Measurements from ENCODE around the gene NF2.

NF2 gene

DNA sequence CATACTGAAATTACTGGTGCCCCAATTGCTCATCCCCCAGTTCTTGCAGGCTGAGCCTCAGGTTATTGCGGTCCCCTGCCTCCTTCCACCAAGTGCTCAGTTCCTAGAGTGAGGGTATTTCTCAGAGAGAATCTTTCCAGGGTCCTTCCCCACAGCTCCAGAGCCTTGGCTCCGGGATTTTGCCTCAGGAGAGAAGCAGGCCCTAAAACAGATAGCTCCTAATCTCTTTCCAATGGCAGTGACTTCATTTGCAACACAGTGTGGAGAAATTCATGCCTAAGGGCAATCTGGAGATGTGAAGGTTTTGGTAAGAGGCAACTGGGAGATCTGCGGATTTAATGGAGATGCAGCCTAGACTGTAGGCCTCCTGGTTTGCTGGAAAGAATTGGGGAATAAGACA is 2.9 kb downstream of the NF2 start:
- Histone ChIP-seq H3K36me3 (replicated peaks) (peaks cover 3% of the 10 kb centered on the region), H3K27me3 (replicated peaks) (no peaks in the 10 kb centered on the region), H3K27ac (no peak overlapping the region), H3K4me3 (ENCODE audit: low read depth, low read length) (no peak overlapping the region)
- TF ChIP-seq, protein P1, sequence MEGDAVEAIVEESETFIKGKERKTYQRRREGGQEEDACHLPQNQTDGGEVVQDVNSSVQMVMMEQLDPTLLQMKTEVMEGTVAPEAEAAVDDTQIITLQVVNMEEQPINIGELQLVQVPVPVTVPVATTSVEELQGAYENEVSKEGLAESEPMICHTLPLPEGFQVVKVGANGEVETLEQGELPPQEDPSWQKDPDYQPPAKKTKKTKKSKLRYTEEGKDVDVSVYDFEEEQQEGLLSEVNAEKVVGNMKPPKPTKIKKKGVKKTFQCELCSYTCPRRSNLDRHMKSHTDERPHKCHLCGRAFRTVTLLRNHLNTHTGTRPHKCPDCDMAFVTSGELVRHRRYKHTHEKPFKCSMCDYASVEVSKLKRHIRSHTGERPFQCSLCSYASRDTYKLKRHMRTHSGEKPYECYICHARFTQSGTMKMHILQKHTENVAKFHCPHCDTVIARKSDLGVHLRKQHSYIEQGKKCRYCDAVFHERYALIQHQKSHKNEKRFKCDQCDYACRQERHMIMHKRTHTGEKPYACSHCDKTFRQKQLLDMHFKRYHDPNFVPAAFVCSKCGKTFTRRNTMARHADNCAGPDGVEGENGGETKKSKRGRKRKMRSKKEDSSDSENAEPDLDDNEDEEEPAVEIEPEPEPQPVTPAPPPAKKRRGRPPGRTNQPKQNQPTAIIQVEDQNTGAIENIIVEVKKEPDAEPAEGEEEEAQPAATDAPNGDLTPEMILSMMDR (IDR thresholded peaks at IDR 0.05; ENCODE audit: low read depth, low read length, missing control alignments), result no peak
- no peak for DNase-seq
- in situ Hi-C loops (cut with HindIII; ENCODE audit: low pct_ligation_motif_present, low sequenced_read_pairs), result no loop called here

- Histone ChIP-seq H3K27me3 (replicated peaks) (no peaks in the 10 kb centered on the region), H3K27ac (no peak overlapping the region), H3K36me3 (replicated peaks) (peaks cover 3% of the 10 kb centered on the region), H3K4me3 (ENCODE audit: low read depth, low read length) (no peak overlapping the region)
- in situ Hi-C loops (cut with HindIII; ENCODE audit: low pct_ligation_motif_present, low sequenced_read_pairs), result no loop called here
- TF ChIP-seq, protein P1 (IDR thresholded peaks at IDR 0.05; ENCODE audit: low read depth, low read length, missing control alignments), result no peak
- no peak for DNase-seq
Measured at GRCh38 chr22:29607426-29607825, 4.0 kb downstream of the NF2 start.

GRCh38 chr22:29609139-29609538 is 5.7 kb downstream of the NF2 start:
- Histone ChIP-seq H3K27ac (no peak overlapping the region), H3K27me3 (replicated peaks) (no peaks in the 10 kb centered on the region), H3K36me3 (replicated peaks) (peaks cover 3% of the 10 kb centered on the region), H3K4me3 (ENCODE audit: low read depth, low read length) (no peak overlapping the region)
- DNase-seq, result no peak
- TF ChIP-seq, protein P1 (IDR thresholded peaks at IDR 0.05; ENCODE audit: low read depth, low read length, missing control alignments), result peak; percentile 52
- in situ Hi-C loops (cut with HindIII; ENCODE audit: low pct_ligation_motif_present, low sequenced_read_pairs), result no loop called here

DNA sequence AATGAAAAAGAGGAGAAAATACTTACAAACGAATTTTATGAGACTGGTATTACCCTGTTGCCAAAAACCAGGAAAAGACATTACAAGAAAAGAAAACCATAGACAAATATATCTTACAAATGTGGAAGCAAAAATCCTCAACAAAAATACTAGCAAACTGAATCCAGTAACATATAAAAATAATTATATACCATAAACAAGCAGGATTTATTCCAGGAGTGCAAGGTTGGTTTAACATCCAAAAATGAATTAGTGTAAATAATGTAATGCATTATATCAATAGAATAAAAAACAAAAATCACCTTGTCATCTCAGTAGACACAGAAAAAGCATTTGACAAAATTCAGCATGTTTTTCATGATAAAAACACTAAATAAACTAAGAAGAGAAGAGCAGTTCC is 7.3 kb downstream of the NF2 start:
- no peak for DNase-seq
- no peak overlapping the region for H3K4me3 ChIP-seq (ENCODE audit: low read depth, low read length)
- TF ChIP-seq, protein P1 (IDR thresholded peaks at IDR 0.05; ENCODE audit: low read depth, low read length, missing control alignments), result no peak
- in situ Hi-C loops (cut with HindIII; ENCODE audit: low pct_ligation_motif_present, low sequenced_read_pairs), result no loop called here
- peaks cover 3% of the 10 kb centered on the region for H3K36me3 ChIP-seq (replicated peaks)
- no peak overlapping the region for H3K27ac ChIP-seq
- H3K27me3 ChIP-seq (replicated peaks), result no peaks in the 10 kb centered on the region

GRCh38 chr22:29615705-29616327 is 12.4 kb downstream of the NF2 start:
- TF ChIP-seq, protein P1 (IDR thresholded peaks at IDR 0.05; ENCODE audit: low read depth, low read length, missing control alignments), result no peak
- in situ Hi-C loops (cut with HindIII; ENCODE audit: low pct_ligation_motif_present, low sequenced_read_pairs), result no loop called here
- no peak overlapping the region for H3K27ac ChIP-seq
- no peaks in the 10 kb centered on the region for H3K27me3 ChIP-seq (replicated peaks)
- no peak for DNase-seq
- H3K4me3 ChIP-seq (ENCODE audit: low read depth, low read length), result no peak overlapping the region
- H3K36me3 ChIP-seq (replicated peaks), result no peaks in the 10 kb centered on the region

Measured in brain microvascular endothelial cell (primary cell).